Loucy (cell line): ENCODE results near the gene FCSK.

ENCODE experiments used
- H2AFZ ChIP-seq: fragments of 200-600 bp; sonication (generic); 2 replicates; pipeline ENCODE4 v1.6.0; 2016; ENCODE audit warnings: antibody characterized with exemption, mild to moderate bottlenecking, low read length, moderate library complexity
- H3F3A ChIP-seq: fragments of 200-600 bp; 2 replicates; pipeline ENCODE4 v1.6.0; 2016; ENCODE audit warnings: antibody characterized with exemption, low read depth, mild to moderate bottlenecking
- H3K27me3 ChIP-seq: fragments of 200-600 bp; sonication (generic); 2 replicates; pipeline ENCODE4 v1.6.1; 2014; ENCODE audit warnings: low read length, mild to moderate bottlenecking; ENCODE audit not compliant: insufficient read depth, poor library complexity, severe bottlenecking
- H3K36me3 ChIP-seq: fragments of 200-600 bp; sonication (generic); 2 replicates; pipeline ENCODE4 v1.6.1; 2016; ENCODE audit warnings: low read length; ENCODE audit not compliant: insufficient read depth
- H3K4me1 ChIP-seq: fragments of 200-600 bp; sonication (generic); 2 replicates; pipeline ENCODE4 v1.5.1; 2014; ENCODE audit warnings: low read length, mild to moderate bottlenecking; ENCODE audit not compliant: insufficient read depth, poor library complexity, severe bottlenecking
- H3K4me2 ChIP-seq: fragments of 200-600 bp; sonication (generic); 2 replicates; pipeline ENCODE4 v1.6.0; 2014; ENCODE audit warnings: antibody characterized with exemption, low read length, low read depth, mild to moderate bottlenecking; ENCODE audit not compliant: poor library complexity, severe bottlenecking
- H3K4me3 ChIP-seq: fragments of 200-600 bp; sonication (generic); 2 replicates; pipeline ENCODE4 v1.5.1; 2014; ENCODE audit warnings: low read length, mild to moderate bottlenecking, mixed read lengths; ENCODE audit not compliant: poor library complexity, severe bottlenecking
- H3K79me2 ChIP-seq: fragments of 200-600 bp; sonication (generic); 2 replicates; pipeline ENCODE4 v1.6.1; 2014; ENCODE audit warnings: low read length; ENCODE audit not compliant: insufficient read depth
- H3K9ac ChIP-seq: fragments of 200-600 bp; sonication (generic); 2 replicates; pipeline ENCODE4 v1.6.0; 2014; ENCODE audit warnings: mild to moderate bottlenecking, low read depth, low read length, moderate library complexity; ENCODE audit not compliant: poor library complexity, severe bottlenecking
- H3K9me2 ChIP-seq: fragments of 200-600 bp; sonication (generic); replicated peaks from 2 replicates; pipeline ENCODE4 v1.6.1; 2016; ENCODE audit warnings: low read depth, low read length, mixed read lengths
- H3K9me3 ChIP-seq: fragments of 200-600 bp; sonication (generic); 2 replicates; pipeline ENCODE4 v1.6.1; 2014; ENCODE audit warnings: mild to moderate bottlenecking, antibody characterized with exemption, low read length, low read depth; ENCODE audit not compliant: insufficient read depth
- H4K20me1 ChIP-seq: fragments of 200-600 bp; sonication (generic); 2 replicates; pipeline ENCODE4 v1.6.0; 2014; ENCODE audit warnings: antibody characterized with exemption, low read length, mild to moderate bottlenecking; ENCODE audit not compliant: insufficient read depth, poor library complexity, severe bottlenecking
- CTCF ChIP-seq: fragments of 200-600 bp; sonication (generic); conservative IDR thresholded peaks from 2 replicates; pipeline ENCODE4 v1.5.1; 2014; ENCODE audit warnings: mild to moderate bottlenecking, antibody characterized with exemption, low read length
- EZH2phosphoT487 ChIP-seq: fragments of 200-600 bp; IDR thresholded peaks from 2 replicates; pipeline ENCODE4 v1.6.1; 2018; ENCODE audit warnings: antibody characterized with exemption, mild to moderate bottlenecking, moderate library complexity, borderline replicate concordance

Gene FCSK

GRCh38 chr16:70416748-70417616 lies 37.4 kb upstream of the FCSK start:
- Histone ChIP-seq H3K4me1 (peaks cover 14% of the 10 kb centered on the region), H3K9ac (no peak overlapping the region), H3K4me3 (no peak overlapping the region), H3K27me3 (no peaks in the 10 kb centered on the region), H3K36me3 (peaks cover 9% of the 10 kb centered on the region; the same call in 1 of the 2 replicates), H4K20me1 (peaks cover 31% of the 10 kb centered on the region), H3K4me2 (no peak overlapping the region), H3K9me2 (no peaks in the 10 kb centered on the region), H3K79me2 (peaks cover 54% of the 10 kb centered on the region; the same call in 1 of the 2 replicates), H2AFZ (no peak overlapping the region), H3F3A (no peaks in the 10 kb centered on the region), H3K9me3 (no peaks in the 10 kb centered on the region)
- TF ChIP-seq CTCF (no peak), EZH2phosphoT487 (no peak)

- Histone ChIP-seq H3K4me1 (peaks cover 14% of the 10 kb centered on the region), H3K9ac (no peak overlapping the region), H3F3A (no peaks in the 10 kb centered on the region), H3K27me3 (no peaks in the 10 kb centered on the region), H3K9me3 (no peaks in the 10 kb centered on the region), H3K9me2 (no peaks in the 10 kb centered on the region), H3K79me2 (peaks cover 60% of the 10 kb centered on the region; the same call in 1 of the 2 replicates), H3K4me3 (no peak overlapping the region), H3K36me3 (peaks cover 3% of the 10 kb centered on the region; the same call in 1 of the 2 replicates), H4K20me1 (peaks cover 31% of the 10 kb centered on the region), H2AFZ (no peak overlapping the region), H3K4me2 (no peak overlapping the region)
- TF ChIP-seq EZH2phosphoT487 (no peak), CTCF (no peak)
Measured at GRCh38 chr16:70417661-70418060, 36.7 kb upstream of the FCSK start.

- H3K79me2 ChIP-seq: peaks cover 67% of the 10 kb centered on the region; the same call in 1 of the 2 replicates
- peaks cover 3% of the 10 kb centered on the region; the same call in 1 of the 2 replicates for H3K36me3 ChIP-seq
- H4K20me1 ChIP-seq: peaks cover 31% of the 10 kb centered on the region
- no peaks in the 10 kb centered on the region for H3K9me2 ChIP-seq
- no peak overlapping the region for H2AFZ ChIP-seq
- no peak overlapping the region for H3K9ac ChIP-seq
- TF ChIP-seq EZH2phosphoT487: no peak
- TF ChIP-seq CTCF: no peak
- H3K4me1 ChIP-seq: peaks cover 14% of the 10 kb centered on the region
- H3K4me2 ChIP-seq: peak overlapping the region; percentile 37
- H3F3A ChIP-seq: no peaks in the 10 kb centered on the region
- H3K4me3 ChIP-seq: no peak overlapping the region
- H3K9me3 ChIP-seq: no peaks in the 10 kb centered on the region
- H3K27me3 ChIP-seq: no peaks in the 10 kb centered on the region
Measured at GRCh38 chr16:70418274-70418992, 36.0 kb upstream of the FCSK start.
